ENCODE results near the gene ACACA.

Gene ACACA

GRCh38 chr17:37167756-37168155 is 238.9 kb downstream of the ACACA start:
- Histone ChIP-seq H3K27me3 (replicated peaks; ENCODE audit: control insufficient read depth, insufficient read depth, low read length) (no peaks in the 10 kb centered on the region), H3K36me3 (ENCODE audit: control insufficient read depth, insufficient read depth, low read length) (no peaks in the 10 kb centered on the region; the same call in 1 of the 2 replicates), H3K4me3 (replicated peaks; ENCODE audit: low read depth, low read length) (no peak overlapping the region)
- DNase-seq (ENCODE audit: extremely low read depth, insufficient read length) = no peak
- no peak for TF ChIP-seq CTCF (IDR thresholded peaks at IDR 0.05; ENCODE audit: insufficient read depth, low read length, poor library complexity, severe bottlenecking)

DNA sequence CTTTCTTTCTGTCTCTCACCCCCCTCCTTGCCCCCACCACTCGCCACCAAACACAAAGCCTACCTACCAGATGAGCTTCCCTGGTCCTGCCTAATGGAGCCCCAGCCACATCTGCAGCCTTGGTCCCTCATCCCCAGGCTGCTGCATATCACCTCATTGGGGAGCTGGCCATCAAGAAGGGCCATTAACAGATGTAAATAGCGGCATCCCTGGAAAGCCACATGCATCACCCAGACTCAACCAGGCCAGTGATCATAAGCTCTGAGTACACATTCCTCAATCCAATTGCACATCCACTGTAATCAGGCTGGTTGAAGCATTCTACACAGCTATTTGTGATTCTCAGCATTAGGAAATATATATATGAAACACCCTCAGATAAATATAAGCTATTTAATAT is 242.6 kb downstream of the ACACA start:
- Histone ChIP-seq H3K27me3 (replicated peaks; ENCODE audit: control insufficient read depth, insufficient read depth, low read length) (no peaks in the 10 kb centered on the region), H3K4me3 (replicated peaks; ENCODE audit: low read depth, low read length) (no peak overlapping the region), H3K36me3 (ENCODE audit: control insufficient read depth, insufficient read depth, low read length) (no peaks in the 10 kb centered on the region; the same call in none of the 2 replicates)
- TF ChIP-seq CTCF (IDR thresholded peaks at IDR 0.05; ENCODE audit: insufficient read depth, low read length, poor library complexity, severe bottlenecking) = no peak
- no peak for DNase-seq (ENCODE audit: extremely low read depth, insufficient read length)

- DNase-seq (ENCODE audit: extremely low read depth, insufficient read length) = no peak
- TF ChIP-seq CTCF (IDR thresholded peaks at IDR 0.05; ENCODE audit: insufficient read depth, low read length, poor library complexity, severe bottlenecking) = no peak
- Histone ChIP-seq H3K27me3 (replicated peaks; ENCODE audit: control insufficient read depth, insufficient read depth, low read length) (no peaks in the 10 kb centered on the region), H3K36me3 (ENCODE audit: control insufficient read depth, insufficient read depth, low read length) (peaks cover 2% of the 10 kb centered on the region), H3K4me3 (replicated peaks; ENCODE audit: low read depth, low read length) (no peak overlapping the region)
These were observed 243.8 kb downstream of the ACACA start for GRCh38 chr17:37162800-37163199.

- DNase-seq (ENCODE audit: extremely low read depth, insufficient read length) = no peak
These were observed 245.7 kb downstream of the ACACA start for GRCh38 chr17:37160944-37161343.

GRCh38 chr17:37158290-37158689 is 248.3 kb downstream of the ACACA start:
- no peak for TF ChIP-seq CTCF (IDR thresholded peaks at IDR 0.05; ENCODE audit: insufficient read depth, low read length, poor library complexity, severe bottlenecking)
- Histone ChIP-seq H3K36me3 (ENCODE audit: control insufficient read depth, insufficient read depth, low read length) (peaks cover 2% of the 10 kb centered on the region), H3K27me3 (replicated peaks; ENCODE audit: control insufficient read depth, insufficient read depth, low read length) (no peaks in the 10 kb centered on the region), H3K4me3 (replicated peaks; ENCODE audit: low read depth, low read length) (no peak overlapping the region)
- DNase-seq (ENCODE audit: extremely low read depth, insufficient read length) = no peak

More at GRCh38 chr17:37160944-37161343, 245.7 kb downstream of the ACACA start:
- Histone ChIP-seq H3K36me3 (ENCODE audit: control insufficient read depth, insufficient read depth, low read length) (peaks cover 2% of the 10 kb centered on the region), H3K4me3 (replicated peaks; ENCODE audit: low read depth, low read length) (no peak overlapping the region), H3K27me3 (replicated peaks; ENCODE audit: control insufficient read depth, insufficient read depth, low read length) (no peaks in the 10 kb centered on the region)
- TF ChIP-seq CTCF (IDR thresholded peaks at IDR 0.05; ENCODE audit: insufficient read depth, low read length, poor library complexity, severe bottlenecking) = no peak

- no peak overlapping the region for H3K4me3 ChIP-seq (replicated peaks; ENCODE audit: low read depth, low read length)
- H3K27me3 ChIP-seq (replicated peaks; ENCODE audit: control insufficient read depth, insufficient read depth, low read length) = no peaks in the 10 kb centered on the region
- TF ChIP-seq CTCF (IDR thresholded peaks at IDR 0.05; ENCODE audit: insufficient read depth, low read length, poor library complexity, severe bottlenecking) = no peak
- peaks cover 2% of the 10 kb centered on the region; the same call in 1 of the 2 replicates for H3K36me3 ChIP-seq (ENCODE audit: control insufficient read depth, insufficient read depth, low read length)
- no peak for DNase-seq (ENCODE audit: extremely low read depth, insufficient read length)
These were observed 258.5 kb downstream of the ACACA start for GRCh38 chr17:37148156-37148555.

Measured in GM06990 (cell line).